Measurements from ENCODE around the gene TWSG1. TPM values are rescaled to one million over a fixed set of nuclear protein-coding genes. Genes with fewer than 3 reads are reported as not detected.
"Not testable (repeated sequence)": the region's sequence is repeated elsewhere in the genome, so short reads cannot be mapped to it uniquely, and the experiment has no call there.

Gene TWSG1
- total RNA-seq, 1 donor from 2014 or later, result 22.9 TPM

- DNase-seq (ENCODE audit: low read depth), result no peak
- no peaks in the 10 kb centered on the region for H3K36me3 ChIP-seq (ENCODE audit: control insufficient read depth, insufficient read depth, low read length)
Measured at GRCh38 chr18:9394046-9394445, 59.5 kb downstream of the TWSG1 start.

GRCh38 chr18:9400197-9400596 is 65.6 kb downstream of the TWSG1 start:
- no peaks in the 10 kb centered on the region for H3K36me3 ChIP-seq (ENCODE audit: control insufficient read depth, insufficient read depth, low read length)
- TF ChIP-seq CTCF (IDR thresholded peaks at IDR 0.05; ENCODE audit: insufficient read depth, low read length, poor library complexity, severe bottlenecking), result no peak
- no peak for DNase-seq (ENCODE audit: low read depth)
- no peak overlapping the region for H3K4me3 ChIP-seq (ENCODE audit: low read depth, low read length)
- no peaks in the 10 kb centered on the region for H3K27me3 ChIP-seq (ENCODE audit: control insufficient read depth, insufficient read depth, low read length)

More at GRCh38 chr18:9394046-9394445, 59.5 kb downstream of the TWSG1 start:
- TF ChIP-seq CTCF (IDR thresholded peaks at IDR 0.05; ENCODE audit: insufficient read depth, low read length, poor library complexity, severe bottlenecking), result no peak
- Histone ChIP-seq H3K4me3 (ENCODE audit: low read depth, low read length) (no peak overlapping the region), H3K27me3 (ENCODE audit: control insufficient read depth, insufficient read depth, low read length) (no peaks in the 10 kb centered on the region)

GRCh38 chr18:9401176-9401575 is 66.6 kb downstream of the TWSG1 start:
- H3K27me3 ChIP-seq (ENCODE audit: control insufficient read depth, insufficient read depth, low read length), result no peaks in the 10 kb centered on the region
- no peak for TF ChIP-seq CTCF (IDR thresholded peaks at IDR 0.05; ENCODE audit: insufficient read depth, low read length, poor library complexity, severe bottlenecking)
- H3K4me3 ChIP-seq (ENCODE audit: low read depth, low read length), result no peak overlapping the region
- H3K36me3 ChIP-seq (ENCODE audit: control insufficient read depth, insufficient read depth, low read length), result no peaks in the 10 kb centered on the region
- no peak for DNase-seq (ENCODE audit: low read depth)

- not testable (repeated sequence) for H3K4me3 ChIP-seq (ENCODE audit: low read depth, low read length); DNase-seq (ENCODE audit: low read depth); H3K36me3 ChIP-seq (ENCODE audit: control insufficient read depth, insufficient read depth, low read length); H3K27me3 ChIP-seq (ENCODE audit: control insufficient read depth, insufficient read depth, low read length)
Measured at GRCh38 chr18:9402358-9403007, 67.9 kb downstream of the TWSG1 start.

GRCh38 chr18:9403795-9404564 is 69.4 kb downstream of the TWSG1 start:
- DNase-seq (ENCODE audit: low read depth), result no peak
- Histone ChIP-seq H3K36me3 (ENCODE audit: control insufficient read depth, insufficient read depth, low read length) (no peaks in the 10 kb centered on the region), H3K27me3 (ENCODE audit: control insufficient read depth, insufficient read depth, low read length) (no peaks in the 10 kb centered on the region), H3K4me3 (ENCODE audit: low read depth, low read length) (no peak overlapping the region)
- TF ChIP-seq CTCF (IDR thresholded peaks at IDR 0.05; ENCODE audit: insufficient read depth, low read length, poor library complexity, severe bottlenecking), result no peak

- Histone ChIP-seq H3K27me3 (ENCODE audit: control insufficient read depth, insufficient read depth, low read length) (no peaks in the 10 kb centered on the region), H3K36me3 (ENCODE audit: control insufficient read depth, insufficient read depth, low read length) (no peaks in the 10 kb centered on the region), H3K4me3 (ENCODE audit: low read depth, low read length) (no peak overlapping the region)
- no peak for DNase-seq (ENCODE audit: low read depth)
- no peak for TF ChIP-seq CTCF (IDR thresholded peaks at IDR 0.05; ENCODE audit: insufficient read depth, low read length, poor library complexity, severe bottlenecking)
Measured at GRCh38 chr18:9404565-9405060, 70.0 kb downstream of the TWSG1 start.

Data from kidney epithelial cell (primary cell).